Stimulated activated CD8-positive, alpha-beta memory T cell treated with anti-CD3 and anti-CD28 coated beads, Interleukin-7, amount 100 ng/mL, for 4 hours (primary cell): Measurements from ENCODE around the gene PRRG2.
A peak's percentile ranks its signal among the peaks of the same experiment; 100 is the strongest.

Experiments used
- DNase-seq, 2 donors: peaks; one replicate each; pipeline ENCODE4 v3.0.0-alpha.2; 2020; ENCODE audit warnings: low read depth in 2 of 2

Gene PRRG2

DNA sequence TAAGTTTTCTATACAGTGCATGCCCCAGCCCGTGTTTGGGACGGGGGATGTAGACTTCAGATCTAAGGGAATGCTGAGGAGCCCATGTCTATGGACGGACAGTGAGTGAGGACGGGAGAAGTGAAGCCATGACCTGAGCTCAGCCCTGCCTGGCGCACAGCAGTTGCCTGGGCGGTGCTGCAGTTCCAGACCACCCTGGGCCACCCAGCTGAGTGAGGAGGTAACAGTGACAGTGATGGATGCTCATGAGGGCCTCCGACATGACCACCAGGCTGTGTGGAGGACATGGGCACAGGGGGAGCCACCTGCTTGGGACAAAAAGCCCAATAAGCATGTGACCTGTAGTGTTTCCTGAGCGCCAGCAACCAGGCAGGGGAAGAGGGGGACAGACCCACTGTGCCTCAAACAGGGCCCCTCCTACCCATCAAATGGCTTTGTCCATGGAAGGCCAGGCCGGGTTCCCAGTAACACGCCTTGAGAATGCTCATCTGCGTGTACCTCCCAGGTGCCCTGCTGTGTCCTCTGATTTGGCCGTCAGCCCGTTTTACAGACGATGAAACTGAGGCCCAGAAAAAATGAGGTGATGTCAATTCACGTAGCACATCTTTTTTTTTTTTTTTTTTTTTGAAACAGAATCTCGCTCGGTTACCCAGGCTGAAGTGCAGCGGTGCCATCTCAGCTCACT, 23.3 kb upstream of the PRRG2 start:
- DNase-seq: no peak

- no peak for DNase-seq
Observed at GRCh38 chr19:49558591-49558990, 22.5 kb upstream of the PRRG2 start.

GRCh38 chr19:49559443-49559842, 21.7 kb upstream of the PRRG2 start:
- no peak for DNase-seq

DNA sequence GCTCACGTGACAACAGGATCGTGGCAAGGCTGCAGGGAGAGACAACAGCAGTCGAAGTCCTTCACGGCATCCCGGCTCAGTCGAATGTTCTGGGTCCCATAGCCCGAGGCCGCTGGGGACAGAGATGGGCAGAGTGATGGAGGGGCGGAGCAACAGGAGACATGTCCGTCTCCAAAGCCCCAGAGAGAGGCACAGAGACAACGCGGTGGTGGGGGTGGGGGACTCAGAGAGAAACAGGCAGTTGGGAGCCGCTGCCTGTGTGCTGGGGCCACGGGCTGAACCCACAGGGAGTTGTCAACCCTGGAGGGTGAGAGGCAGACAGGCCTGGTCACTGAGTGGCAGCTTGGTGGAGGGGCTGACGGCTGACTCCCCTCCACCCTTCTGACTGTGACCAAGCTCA, 21.2 kb upstream of the PRRG2 start:
- DNase-seq: no peak

- DNase-seq: peak in 1 of 2 donors; percentile 34
Observed at GRCh38 chr19:49560358-49560900, 20.7 kb upstream of the PRRG2 start.

- no peak for DNase-seq
Observed at GRCh38 chr19:49564616-49565045, 16.5 kb upstream of the PRRG2 start.

- no peak for DNase-seq
Observed at GRCh38 chr19:49565261-49565660, 15.9 kb upstream of the PRRG2 start.

GRCh38 chr19:49566302-49566701, 14.8 kb upstream of the PRRG2 start:
- no peak for DNase-seq

DNA sequence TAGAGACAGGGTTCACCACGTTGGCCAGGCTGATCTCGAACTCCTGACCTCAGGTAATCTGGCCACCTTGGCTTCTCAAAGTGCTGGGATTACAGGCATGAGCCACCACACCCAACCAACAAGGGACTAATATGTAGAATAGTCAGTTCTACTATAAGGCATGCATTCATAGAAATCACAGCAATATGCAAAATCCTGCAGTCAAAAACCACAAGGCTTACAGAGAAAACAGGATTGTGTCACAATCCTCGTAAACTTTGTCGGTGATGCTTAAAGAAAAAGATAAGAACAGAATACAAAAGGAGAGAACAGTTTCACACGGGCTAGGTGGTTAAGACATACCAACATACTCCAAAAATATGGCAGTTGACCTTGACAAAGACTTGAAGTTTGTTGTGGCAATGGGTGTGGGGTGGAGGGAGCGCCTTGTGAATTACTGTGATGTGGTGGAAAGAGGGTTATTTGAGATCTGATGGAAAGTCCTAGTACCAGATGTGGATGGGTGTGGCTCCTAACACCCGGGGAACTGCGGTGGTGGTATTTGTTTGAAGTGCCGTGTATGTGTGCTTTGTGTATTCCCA, 13.2 kb upstream of the PRRG2 start:
- DNase-seq: no peak

DNA sequence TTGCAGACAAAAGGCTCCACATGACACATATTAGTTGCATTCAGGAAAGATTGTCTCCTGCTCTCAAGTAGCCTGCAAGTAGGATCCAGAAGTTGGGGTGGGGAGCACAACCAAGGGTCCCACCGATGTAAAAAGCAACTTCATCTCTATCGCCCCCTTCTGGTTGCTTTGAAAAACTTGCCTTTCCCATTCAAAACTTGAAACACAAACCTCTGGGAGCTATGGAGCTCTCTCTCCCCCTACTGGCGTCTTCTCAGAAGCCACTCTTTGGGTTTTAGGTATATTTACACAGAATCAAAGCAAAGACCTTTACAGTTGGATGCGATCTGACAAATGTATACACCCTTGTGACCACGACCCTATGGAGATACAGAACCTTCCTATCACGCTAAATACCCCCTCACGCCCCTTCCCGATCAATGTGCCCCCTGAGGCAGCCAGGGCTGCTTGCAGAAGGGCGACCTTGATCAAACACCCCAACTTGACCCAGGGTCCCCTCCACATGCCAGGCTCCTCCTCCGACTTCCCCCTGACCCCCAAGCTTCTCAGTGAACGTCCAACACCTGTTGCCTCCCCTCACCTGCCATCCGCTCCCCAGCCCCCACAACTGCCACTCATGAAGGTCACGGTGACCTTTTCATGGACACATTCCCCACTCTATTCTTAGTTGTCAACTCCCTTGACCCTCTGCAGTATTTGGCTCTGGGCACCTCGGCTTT, 10.8 kb upstream of the PRRG2 start:
- DNase-seq: peak in 1 of 2 donors; percentile 68

- no peak for DNase-seq
Observed at GRCh38 chr19:49570997-49571676, 10.0 kb upstream of the PRRG2 start.

GRCh38 chr19:49573009-49573408, 8.1 kb upstream of the PRRG2 start:
- DNase-seq: no peak

GRCh38 chr19:49573425-49573824, 7.7 kb upstream of the PRRG2 start:
- no peak for DNase-seq

DNA sequence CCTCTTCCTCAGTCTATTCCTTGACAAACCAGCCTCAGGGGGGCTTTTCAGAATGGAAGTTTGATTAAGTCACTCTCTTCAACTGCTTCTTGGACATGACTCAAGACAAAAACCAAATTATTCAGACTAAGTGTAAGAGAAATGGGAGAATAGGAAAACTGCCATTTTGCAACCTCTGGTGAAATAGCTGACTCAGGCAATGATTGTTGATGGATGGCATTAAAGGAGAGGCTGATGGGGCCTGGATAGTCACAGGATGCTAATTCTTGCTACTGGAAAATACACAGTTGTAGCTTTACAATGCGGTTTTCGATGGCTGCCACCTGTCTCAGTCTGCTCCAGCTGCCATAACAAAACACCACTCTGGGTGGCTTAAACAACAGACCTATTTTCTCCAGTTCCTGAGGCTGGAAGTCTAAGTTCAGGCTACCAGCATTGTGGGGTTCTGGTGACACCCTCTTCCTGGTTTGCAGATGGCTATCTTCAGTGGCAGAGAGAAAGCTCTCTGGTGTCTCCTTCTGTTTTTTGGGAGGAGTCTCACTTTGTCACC, 6.8 kb upstream of the PRRG2 start:
- no peak for DNase-seq

- no peak for DNase-seq
Observed at GRCh38 chr19:49579193-49579592, 1.9 kb upstream of the PRRG2 start.

DNA sequence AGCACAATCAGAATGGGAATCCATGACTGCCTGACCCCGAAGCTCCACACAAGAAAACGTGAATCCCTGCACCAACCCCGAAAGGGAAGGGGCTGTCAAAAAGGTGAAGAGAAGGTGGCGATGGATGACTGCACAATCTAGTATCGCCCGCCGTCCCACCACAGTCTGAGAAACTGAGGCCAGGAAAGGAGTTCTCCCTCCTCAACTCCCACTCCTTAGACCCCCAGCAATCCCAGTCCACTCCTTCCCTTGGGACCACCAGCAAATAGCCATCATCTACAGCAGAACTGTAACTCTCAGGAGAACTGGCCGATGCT, 1.2 kb upstream of the PRRG2 start:
- DNase-seq: no peak

GRCh38 chr19:49580264-49581006, 681 bp upstream of the PRRG2 start, which contains the start of gene NOSIP:
Gene NOSIP, minus strand, starts transcription at chr19:49580556. Its CDS starts 19,865 bp downstream, at chr19:49560691.
- peak; percentile 93 to 94 for DNase-seq

DNA sequence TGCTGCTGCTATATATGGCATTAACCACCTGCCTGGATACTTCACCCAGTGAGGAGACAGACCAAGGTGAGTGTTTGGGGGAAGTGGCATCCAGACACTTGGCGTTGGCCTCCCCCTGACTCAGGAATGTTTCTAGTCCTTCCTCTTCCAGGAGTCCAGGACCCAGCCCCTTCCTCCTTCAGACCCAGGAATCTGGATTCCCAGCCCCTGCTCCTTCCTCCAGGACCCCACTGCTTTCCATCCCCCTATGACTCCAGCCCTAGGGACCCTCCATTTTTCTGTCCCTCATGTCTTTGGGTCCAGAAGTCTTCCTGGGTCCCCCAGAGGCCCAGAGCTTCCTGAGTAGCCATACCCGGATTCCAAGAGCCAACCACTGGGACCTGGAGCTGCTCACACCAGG, 2.1 kb downstream of the PRRG2 start:
- DNase-seq: no peak

DNA sequence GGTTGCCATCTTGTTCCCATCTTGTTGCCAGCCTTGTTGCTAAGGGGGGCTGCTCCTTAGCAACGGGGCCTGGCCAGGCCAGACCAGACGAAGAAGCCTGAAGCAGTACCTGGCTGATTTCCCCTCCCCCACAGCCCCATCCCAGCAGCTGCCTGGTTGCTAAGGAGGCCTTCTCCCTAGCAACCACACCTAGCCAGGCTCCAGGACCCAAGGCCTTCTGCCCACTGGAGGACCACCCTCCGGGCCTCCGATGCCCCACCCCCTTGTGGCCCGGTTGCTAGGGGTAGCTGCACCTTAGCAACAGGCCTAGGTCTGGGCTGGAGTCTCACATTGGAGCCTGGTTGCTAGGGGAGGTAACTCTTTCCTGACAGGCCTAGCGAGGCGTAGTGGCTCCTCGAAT, 3.9 kb downstream of the PRRG2 start:
- DNase-seq: no peak

GRCh38 chr19:49587227-49587626, 6.1 kb downstream of the PRRG2 start:
- no peak for DNase-seq
